Measurements from ENCODE around the gene ANKMY1.

ANKMY1 gene

GRCh38 chr2:240444464-240444863, 113.3 kb downstream of the ANKMY1 start:
- no peaks in the 10 kb centered on the region for H3K9me2 ChIP-seq (replicated peaks; ENCODE audit: insufficient read depth, low read length)
- H3K4me2 ChIP-seq (ENCODE audit: low read depth, low read length, poor library complexity, severe bottlenecking): no peak overlapping the region
- no peaks in the 10 kb centered on the region for H3F3A ChIP-seq (ENCODE audit: insufficient read depth)
- H2AFZ ChIP-seq (ENCODE audit: low read depth, low read length, severe bottlenecking): no peak overlapping the region
- H4K20me1 ChIP-seq (ENCODE audit: low read depth, low read length): no peaks in the 10 kb centered on the region
- no peak overlapping the region for H3K4me3 ChIP-seq (ENCODE audit: insufficient read depth, low read length, poor library complexity, severe bottlenecking)
- H3K27me3 ChIP-seq (ENCODE audit: low read length): no peaks in the 10 kb centered on the region
- H3K9me3 ChIP-seq (ENCODE audit: insufficient read depth, low read length): no peaks in the 10 kb centered on the region
- H3K9ac ChIP-seq (ENCODE audit: low read length): no peak overlapping the region
- no peak overlapping the region for H3K27ac ChIP-seq (ENCODE audit: low read depth, low read length)
- H3K36me3 ChIP-seq (ENCODE audit: low read length): no peaks in the 10 kb centered on the region
- TF ChIP-seq EZH2phosphoT487 (conservative IDR thresholded peaks at IDR 0.05; ENCODE audit: low read length) (no peak), CTCF (IDR thresholded peaks at IDR 0.05; ENCODE audit: insufficient read depth, low read length, poor library complexity, severe bottlenecking) (no peak)
- no peaks in the 10 kb centered on the region for H3K79me2 ChIP-seq (ENCODE audit: insufficient read depth, low read length)

DNA sequence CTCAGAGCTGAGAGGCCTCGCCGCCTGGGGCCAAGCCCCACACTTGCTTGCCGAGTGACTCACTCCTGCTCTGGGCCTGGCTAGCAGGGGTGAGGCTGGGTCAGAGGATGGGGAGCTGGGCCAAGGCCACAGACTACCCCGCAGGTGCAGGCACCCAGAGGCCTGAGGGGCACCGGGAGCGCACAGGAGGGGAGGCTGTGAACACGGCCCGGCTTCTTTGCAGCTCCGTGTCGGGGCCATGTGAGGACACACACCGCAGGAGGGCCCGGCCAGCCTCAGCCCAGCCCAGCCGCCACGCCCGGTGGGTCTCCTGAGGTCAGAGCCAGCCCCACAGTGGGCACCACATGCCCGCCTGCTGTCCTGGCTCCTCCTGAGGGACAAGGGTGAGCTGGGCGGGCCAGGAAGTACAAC, 113.9 kb downstream of the ANKMY1 start:
- no peak overlapping the region for H3K4me2 ChIP-seq (ENCODE audit: low read depth, low read length, poor library complexity, severe bottlenecking)
- H3K27ac ChIP-seq (ENCODE audit: low read depth, low read length): no peak overlapping the region
- H3K4me3 ChIP-seq (ENCODE audit: insufficient read depth, low read length, poor library complexity, severe bottlenecking): no peak overlapping the region
- no peaks in the 10 kb centered on the region for H3K9me3 ChIP-seq (ENCODE audit: insufficient read depth, low read length)
- H3F3A ChIP-seq (ENCODE audit: insufficient read depth): no peaks in the 10 kb centered on the region
- H3K27me3 ChIP-seq (ENCODE audit: low read length): no peaks in the 10 kb centered on the region
- no peaks in the 10 kb centered on the region for H4K20me1 ChIP-seq (ENCODE audit: low read depth, low read length)
- H2AFZ ChIP-seq (ENCODE audit: low read depth, low read length, severe bottlenecking): no peak overlapping the region
- no peaks in the 10 kb centered on the region for H3K79me2 ChIP-seq (ENCODE audit: insufficient read depth, low read length)
- H3K36me3 ChIP-seq (ENCODE audit: low read length): no peaks in the 10 kb centered on the region
- H3K9ac ChIP-seq (ENCODE audit: low read length): no peak overlapping the region
- no peaks in the 10 kb centered on the region for H3K9me2 ChIP-seq (replicated peaks; ENCODE audit: insufficient read depth, low read length)
- TF ChIP-seq CTCF (IDR thresholded peaks at IDR 0.05; ENCODE audit: insufficient read depth, low read length, poor library complexity, severe bottlenecking) (no peak), EZH2phosphoT487 (conservative IDR thresholded peaks at IDR 0.05; ENCODE audit: low read length) (no peak)

GRCh38 chr2:240442891-240443715, 114.7 kb downstream of the ANKMY1 start:
- no peaks in the 10 kb centered on the region for H3F3A ChIP-seq (ENCODE audit: insufficient read depth)
- TF ChIP-seq CTCF (IDR thresholded peaks at IDR 0.05; ENCODE audit: insufficient read depth, low read length, poor library complexity, severe bottlenecking) (no peak), EZH2phosphoT487 (conservative IDR thresholded peaks at IDR 0.05; ENCODE audit: low read length) (no peak)
- no peak overlapping the region for H3K4me3 ChIP-seq (ENCODE audit: insufficient read depth, low read length, poor library complexity, severe bottlenecking)
- H3K27me3 ChIP-seq (ENCODE audit: low read length): no peaks in the 10 kb centered on the region
- H3K36me3 ChIP-seq (ENCODE audit: low read length): no peaks in the 10 kb centered on the region
- no peaks in the 10 kb centered on the region for H3K9me3 ChIP-seq (ENCODE audit: insufficient read depth, low read length)
- no peak overlapping the region for H3K9ac ChIP-seq (ENCODE audit: low read length)
- H2AFZ ChIP-seq (ENCODE audit: low read depth, low read length, severe bottlenecking): no peak overlapping the region
- no peak overlapping the region for H3K4me2 ChIP-seq (ENCODE audit: low read depth, low read length, poor library complexity, severe bottlenecking)
- H3K79me2 ChIP-seq (ENCODE audit: insufficient read depth, low read length): no peaks in the 10 kb centered on the region
- no peaks in the 10 kb centered on the region for H4K20me1 ChIP-seq (ENCODE audit: low read depth, low read length)
- no peaks in the 10 kb centered on the region for H3K9me2 ChIP-seq (replicated peaks; ENCODE audit: insufficient read depth, low read length)
- no peak overlapping the region for H3K27ac ChIP-seq (ENCODE audit: low read depth, low read length)

All from SU-DHL-6 (cell line).